OCI-LY7 (cell line): ENCODE data around the gene SEMA6B. TPM values are rescaled to one million over a fixed set of nuclear protein-coding genes. Genes with fewer than 3 reads are reported as not detected.

Experiments used
- Bru-seq: library from RNA; stranded (reverse); fragments of 400-500 nt; gene quantifications from one replicate; lab custom pipeline; 2021; lab: Mats Ljungman, UMichigan
- BruChase-seq, 2 experiments: library from RNA; stranded (reverse); fragments of 400-500 nt; gene quantifications; one replicate each; lab custom pipeline; 2021; lab: Mats Ljungman, UMichigan
- BruUV-seq: library from RNA; stranded (reverse); fragments of 400-500 nt; replicated peaks from 2 replicates; lab custom pipeline; 2021; lab: Mats Ljungman, UMichigan
- CTCF ChIA-PET: fragments of 300-600 bp; sonication (Branson Sonifier 250); formaldehyde crosslinking; loops from one replicate; lab custom pipeline; 2022; ENCODE audit warnings: antibody characterized with exemption; ENCODE audit not compliant: unreplicated experiment; lab: Charles Lee
- POLR2A ChIA-PET: fragments of 300-600 bp; sonication (Branson Sonifier 250); formaldehyde crosslinking; loops from one replicate; lab custom pipeline; 2022; ENCODE audit warnings: antibody characterized with exemption; lab: Charles Lee
- DNase-seq: peaks from one replicate; pipeline ENCODE4 v3.0.0-alpha.2; 2015; ENCODE audit warnings: low spot score
- H2AFZ ChIP-seq: fragments of 200-600 bp; sonication (generic), shearing (Covaris generic); 2 replicates; pipeline ENCODE4 v1.6.1; 2014; ENCODE audit warnings: mild to moderate bottlenecking, antibody characterized with exemption, low read length, moderate library complexity
- H3K27ac ChIP-seq: fragments of 200-600 bp; sonication (generic); 2 replicates; pipeline ENCODE4 v1.5.1; 2014; ENCODE audit warnings: mixed run types, low read depth, mild to moderate bottlenecking, moderate library complexity, low read length, inconsistent platforms; ENCODE audit not compliant: poor library complexity, severe bottlenecking
- H3K36me3 ChIP-seq: fragments of 200-600 bp; sonication (generic); 2 replicates; pipeline ENCODE4 v1.6.1; 2014; ENCODE audit warnings: mild to moderate bottlenecking, antibody characterized with exemption, low read length, moderate library complexity, mixed read lengths; ENCODE audit not compliant: insufficient read depth
- H3K4me1 ChIP-seq: fragments of 200-600 bp; sonication (generic); 2 replicates; pipeline ENCODE4 v1.5.1; 2014; ENCODE audit warnings: mild to moderate bottlenecking, low read length; ENCODE audit not compliant: insufficient read depth, poor library complexity, severe bottlenecking
- H3K4me2 ChIP-seq: fragments of 200-600 bp; sonication (generic); 2 replicates; pipeline ENCODE4 v1.6.1; 2014; ENCODE audit warnings: mild to moderate bottlenecking, low read length
- H3K4me3 ChIP-seq: fragments of 200-600 bp; sonication (generic); 2 replicates; pipeline ENCODE4 v1.5.1; 2014; ENCODE audit warnings: mild to moderate bottlenecking, low read depth, low read length; ENCODE audit not compliant: poor library complexity, severe bottlenecking
- H3K79me2 ChIP-seq: fragments of 200-600 bp; sonication (generic); 2 replicates; pipeline ENCODE4 v1.6.1; 2016; ENCODE audit warnings: low read depth, mild to moderate bottlenecking, low read length, moderate library complexity, mixed read lengths; ENCODE audit not compliant: insufficient read depth
- H3K9me2 ChIP-seq: fragments of 200-600 bp; sonication (generic); 2 replicates; pipeline ENCODE4 v1.6.1; 2016; ENCODE audit warnings: mild to moderate bottlenecking, low read length, mixed read lengths; ENCODE audit not compliant: insufficient read depth
- H3K9me3 ChIP-seq: fragments of 200-600 bp; sonication (generic); 2 replicates; pipeline ENCODE4 v1.6.1; 2014; ENCODE audit warnings: mild to moderate bottlenecking, mixed run types, low read length, mixed read lengths
- H4K20me1 ChIP-seq: fragments of 200-600 bp; sonication (generic); 2 replicates; pipeline ENCODE4 v1.6.1; 2014; ENCODE audit warnings: mild to moderate bottlenecking, antibody characterized with exemption, low read length, moderate library complexity, mixed read lengths; ENCODE audit not compliant: insufficient read depth
- EZH2phosphoT487 ChIP-seq: fragments of 200-600 bp; sonication (generic); IDR thresholded peaks from 2 replicates; pipeline ENCODE4 v1.6.1; 2018; ENCODE audit warnings: low read depth, borderline replicate concordance, mild to moderate bottlenecking, mixed run types, antibody characterized with exemption, low read length, moderate library complexity, mixed read lengths
- intact Hi-C: fragments of 100-400 bp; cut with micrococcal nuclease; formaldehyde crosslinking; loops from one replicate; pipeline ENCODE4 v1.10.0; 2022; ENCODE audit not compliant: unreplicated experiment
- long read RNA-seq: library from polyadenylated mRNA; stranded (forward); transcript quantifications from one replicate; pipeline ENCODE4 v2.0.0, GENCODE V29; 2022
- total RNA-seq, 2 experiments: library from RNA; depleted of rRNA in 1 of 2; stranded (reverse); fragments of >200 nt in 1 of 2; shearing (Covaris generic) in 1 of 2; gene quantifications; 2 replicates each; pipeline ENCODE4 v1.2.3, GENCODE V29; 2014 to 2022
- TF ChIP-seq, protein P1 (sequence below): fragments of 200-600 bp; sonication (generic); conservative IDR thresholded peaks from 2 replicates; pipeline ENCODE4 v1.5.1; 2014; ENCODE audit warnings: mild to moderate bottlenecking, antibody characterized with exemption, low read length, moderate library complexity, mixed read lengths

The SEMA6B gene, protein sequence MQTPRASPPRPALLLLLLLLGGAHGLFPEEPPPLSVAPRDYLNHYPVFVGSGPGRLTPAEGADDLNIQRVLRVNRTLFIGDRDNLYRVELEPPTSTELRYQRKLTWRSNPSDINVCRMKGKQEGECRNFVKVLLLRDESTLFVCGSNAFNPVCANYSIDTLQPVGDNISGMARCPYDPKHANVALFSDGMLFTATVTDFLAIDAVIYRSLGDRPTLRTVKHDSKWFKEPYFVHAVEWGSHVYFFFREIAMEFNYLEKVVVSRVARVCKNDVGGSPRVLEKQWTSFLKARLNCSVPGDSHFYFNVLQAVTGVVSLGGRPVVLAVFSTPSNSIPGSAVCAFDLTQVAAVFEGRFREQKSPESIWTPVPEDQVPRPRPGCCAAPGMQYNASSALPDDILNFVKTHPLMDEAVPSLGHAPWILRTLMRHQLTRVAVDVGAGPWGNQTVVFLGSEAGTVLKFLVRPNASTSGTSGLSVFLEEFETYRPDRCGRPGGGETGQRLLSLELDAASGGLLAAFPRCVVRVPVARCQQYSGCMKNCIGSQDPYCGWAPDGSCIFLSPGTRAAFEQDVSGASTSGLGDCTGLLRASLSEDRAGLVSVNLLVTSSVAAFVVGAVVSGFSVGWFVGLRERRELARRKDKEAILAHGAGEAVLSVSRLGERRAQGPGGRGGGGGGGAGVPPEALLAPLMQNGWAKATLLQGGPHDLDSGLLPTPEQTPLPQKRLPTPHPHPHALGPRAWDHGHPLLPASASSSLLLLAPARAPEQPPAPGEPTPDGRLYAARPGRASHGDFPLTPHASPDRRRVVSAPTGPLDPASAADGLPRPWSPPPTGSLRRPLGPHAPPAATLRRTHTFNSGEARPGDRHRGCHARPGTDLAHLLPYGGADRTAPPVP
- total RNA-seq (2014; rRNA removed; shearing (Covaris generic)) (0.05 TPM in 1 of 2 replicates, not detected in the other), total RNA-seq (2022) (not detected in 2 replicates), Bru-seq, nascent RNA (percentile 7 among the genes with signal in this experiment), BruChase-seq, experiment 1, labeled RNA remaining after a 6-hour chase (not detected), BruChase-seq, experiment 2, labeled RNA remaining after a 2-hour chase (percentile 7 among the genes with signal in this experiment)
- long read RNA-seq, partial matches to known transcripts, result 0 of 1 reads
- long read RNA-seq, other reads (novel, unspliced or antisense), result 1 of 1 reads

DNA sequence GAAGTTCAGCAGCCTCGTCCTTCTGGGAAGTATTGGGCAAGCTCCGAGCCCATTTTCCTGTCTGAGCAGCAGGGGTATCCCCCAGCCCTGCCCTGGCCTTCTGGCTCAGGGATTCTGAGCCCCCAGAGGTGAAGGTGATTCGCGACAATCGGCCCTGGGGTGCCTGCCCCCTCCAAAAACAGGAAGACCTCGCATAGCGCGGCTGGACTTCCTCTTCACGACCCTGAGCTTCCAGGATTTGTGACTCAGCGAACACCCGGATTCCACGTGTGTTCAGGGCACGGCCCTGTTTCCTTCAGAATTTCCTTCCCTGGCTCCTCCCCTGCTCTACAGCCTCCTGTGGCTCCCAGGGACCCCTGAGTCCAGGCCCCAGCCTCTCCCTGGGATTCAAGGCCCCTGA, at the start of gene SEMA6B:
SEMA6B (minus strand) TSS at position 116 of the 400 bp plus-strand sequence. CDS start 1,227 bp downstream, outside the sequence.
- Histone ChIP-seq H4K20me1 (no peaks in the 10 kb centered on the region), H3K79me2 (no peaks in the 10 kb centered on the region), H3K9me2 (no peaks in the 10 kb centered on the region), H3K36me3 (no peaks in the 10 kb centered on the region), H3K9me3 (no peaks in the 10 kb centered on the region), H3K4me1 (no peaks in the 10 kb centered on the region), H2AFZ (no peak within 1 kb of the TSS), H3K4me3 (no peak within 1 kb of the TSS), H3K27ac (no peak within 1 kb of the TSS), H3K4me2 (no peak within 1 kb of the TSS)
- ChIA-PET CTCF (no interaction called here), POLR2A (no interaction called here)
- no peak for DNase-seq
- intact Hi-C loops, result no loop called here
- no TSS peak for BruUV-seq
- TF ChIP-seq, protein P1, sequence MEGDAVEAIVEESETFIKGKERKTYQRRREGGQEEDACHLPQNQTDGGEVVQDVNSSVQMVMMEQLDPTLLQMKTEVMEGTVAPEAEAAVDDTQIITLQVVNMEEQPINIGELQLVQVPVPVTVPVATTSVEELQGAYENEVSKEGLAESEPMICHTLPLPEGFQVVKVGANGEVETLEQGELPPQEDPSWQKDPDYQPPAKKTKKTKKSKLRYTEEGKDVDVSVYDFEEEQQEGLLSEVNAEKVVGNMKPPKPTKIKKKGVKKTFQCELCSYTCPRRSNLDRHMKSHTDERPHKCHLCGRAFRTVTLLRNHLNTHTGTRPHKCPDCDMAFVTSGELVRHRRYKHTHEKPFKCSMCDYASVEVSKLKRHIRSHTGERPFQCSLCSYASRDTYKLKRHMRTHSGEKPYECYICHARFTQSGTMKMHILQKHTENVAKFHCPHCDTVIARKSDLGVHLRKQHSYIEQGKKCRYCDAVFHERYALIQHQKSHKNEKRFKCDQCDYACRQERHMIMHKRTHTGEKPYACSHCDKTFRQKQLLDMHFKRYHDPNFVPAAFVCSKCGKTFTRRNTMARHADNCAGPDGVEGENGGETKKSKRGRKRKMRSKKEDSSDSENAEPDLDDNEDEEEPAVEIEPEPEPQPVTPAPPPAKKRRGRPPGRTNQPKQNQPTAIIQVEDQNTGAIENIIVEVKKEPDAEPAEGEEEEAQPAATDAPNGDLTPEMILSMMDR, result no peak
- no peak for TF ChIP-seq EZH2phosphoT487

DNA sequence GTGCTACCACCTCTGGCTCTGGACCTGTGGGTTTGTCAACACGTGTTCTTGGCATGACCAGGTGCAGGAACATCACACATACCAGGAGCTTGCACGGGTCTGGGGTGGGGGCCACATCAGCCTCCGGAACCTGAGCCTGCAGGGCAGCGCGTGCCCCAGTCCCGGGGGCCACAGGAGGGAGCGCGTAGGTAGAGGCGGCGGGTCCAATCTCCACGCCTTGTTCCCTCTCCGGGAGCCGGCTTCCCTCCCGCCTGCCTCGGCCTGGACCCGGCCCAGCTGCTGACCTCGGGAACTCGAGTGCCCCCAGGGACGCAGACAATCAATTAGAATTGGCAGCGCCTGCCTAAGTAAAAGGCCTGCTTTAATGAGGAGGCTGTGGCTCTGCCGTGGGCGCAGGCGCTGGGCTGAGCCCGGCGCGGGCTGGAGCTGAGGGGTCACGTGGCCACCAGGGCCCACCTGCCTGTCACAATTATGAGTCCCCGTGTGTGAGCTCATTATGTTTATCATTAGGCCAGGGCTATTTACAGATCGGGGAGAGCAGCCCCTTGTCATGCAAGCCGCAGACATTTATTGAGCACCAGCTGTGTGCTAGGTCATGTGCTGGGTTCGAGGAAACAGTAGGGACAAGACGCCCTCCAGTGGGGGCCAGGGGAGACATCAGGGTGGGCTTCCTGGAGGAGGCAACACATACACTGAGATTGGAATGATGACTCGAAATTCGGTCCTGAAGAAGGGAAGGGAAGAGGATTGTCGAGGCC, 47.6 kb upstream of the SEMA6B start:
- Histone ChIP-seq H3K4me2 (no peak overlapping the region), H3K4me1 (peaks cover 8% of the 10 kb centered on the region), H3K9me2 (no peaks in the 10 kb centered on the region), H3K36me3 (no peaks in the 10 kb centered on the region), H3K4me3 (no peak overlapping the region), H4K20me1 (no peaks in the 10 kb centered on the region), H3K9me3 (no peaks in the 10 kb centered on the region), H2AFZ (no peak overlapping the region), H3K79me2 (no peaks in the 10 kb centered on the region), H3K27ac (no peak overlapping the region)
- ChIA-PET CTCF (no interaction called here), POLR2A (no interaction called here)
- TF ChIP-seq, protein P1, result 0 out of 2 replicates have a peak, but pooled peaks have one; percentile 14
- no peak for TF ChIP-seq EZH2phosphoT487
- DNase-seq, result no peak
- no TSS peak for BruUV-seq
- intact Hi-C loops, result no loop called here
